HG03025 (cell line): Measurements from ENCODE around the gene GYPC.
A peak's percentile ranks its signal among the peaks of the same experiment; 100 is the strongest.
"Not testable (repeated sequence)": the region's sequence is repeated elsewhere in the genome, so short reads cannot be mapped to it uniquely, and the experiment has no call there.

ENCODE experiments used
- ATAC-seq: cut with Tn5 transposase; IDR thresholded peaks from one replicate; pipeline ENCODE4 v1.9.1; 2021; ENCODE audit warnings: mild to moderate bottlenecking, moderate library complexity; ENCODE audit not compliant: unreplicated experiment, low FRiP score

Gene GYPC, protein sequence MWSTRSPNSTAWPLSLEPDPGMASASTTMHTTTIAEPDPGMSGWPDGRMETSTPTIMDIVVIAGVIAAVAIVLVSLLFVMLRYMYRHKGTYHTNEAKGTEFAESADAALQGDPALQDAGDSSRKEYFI

DNA sequence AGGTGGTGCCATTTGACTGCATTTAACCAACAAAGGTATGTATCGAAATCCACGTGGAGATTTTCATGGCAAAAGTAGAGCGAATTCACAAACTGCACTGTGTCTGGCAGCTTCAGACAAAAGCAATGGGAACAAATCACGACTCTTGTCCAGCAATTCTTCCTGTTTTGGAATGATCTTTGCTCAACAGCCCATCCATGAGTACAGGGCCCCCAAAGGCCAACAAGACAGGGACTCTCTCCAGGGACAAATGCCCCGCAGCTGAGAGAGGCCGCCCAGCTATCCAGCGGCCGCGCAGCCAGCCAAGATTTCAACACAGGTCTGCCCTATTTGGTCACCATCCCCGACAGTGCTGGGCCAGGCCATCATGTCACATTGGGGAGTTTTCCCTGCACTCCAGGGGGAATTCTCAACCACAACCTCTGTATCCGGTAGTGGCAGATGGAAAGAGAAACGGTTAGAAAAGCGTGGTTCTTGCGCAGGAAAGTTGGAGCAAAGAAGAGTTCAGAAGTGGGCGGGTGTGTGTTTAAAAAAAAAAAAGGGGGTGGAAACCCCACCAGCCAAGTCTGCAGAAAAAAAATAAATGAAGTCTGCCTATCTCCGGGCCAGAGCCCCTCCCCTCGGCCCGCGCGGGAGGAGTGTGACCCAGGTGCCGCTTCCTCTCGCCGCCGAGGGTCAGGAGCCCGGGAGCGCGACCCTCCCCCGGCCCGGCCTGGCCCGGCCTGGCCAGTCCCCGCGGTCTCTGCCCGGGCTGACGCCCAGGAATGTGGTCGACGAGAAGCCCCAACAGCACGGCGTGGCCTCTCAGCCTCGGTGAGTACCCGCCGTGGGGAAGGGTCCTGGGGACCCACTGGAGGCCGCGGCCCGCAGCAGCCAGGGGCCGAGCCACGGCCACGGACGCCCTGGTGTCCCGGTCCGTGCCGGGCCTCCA, at the start of gene GYPC:
Gene GYPC (plus strand): TSS at position 659 of the 931 bp plus-strand sequence. CDS start 106 bp downstream, at position 765.
- ATAC-seq, result peak; percentile 32

DNA sequence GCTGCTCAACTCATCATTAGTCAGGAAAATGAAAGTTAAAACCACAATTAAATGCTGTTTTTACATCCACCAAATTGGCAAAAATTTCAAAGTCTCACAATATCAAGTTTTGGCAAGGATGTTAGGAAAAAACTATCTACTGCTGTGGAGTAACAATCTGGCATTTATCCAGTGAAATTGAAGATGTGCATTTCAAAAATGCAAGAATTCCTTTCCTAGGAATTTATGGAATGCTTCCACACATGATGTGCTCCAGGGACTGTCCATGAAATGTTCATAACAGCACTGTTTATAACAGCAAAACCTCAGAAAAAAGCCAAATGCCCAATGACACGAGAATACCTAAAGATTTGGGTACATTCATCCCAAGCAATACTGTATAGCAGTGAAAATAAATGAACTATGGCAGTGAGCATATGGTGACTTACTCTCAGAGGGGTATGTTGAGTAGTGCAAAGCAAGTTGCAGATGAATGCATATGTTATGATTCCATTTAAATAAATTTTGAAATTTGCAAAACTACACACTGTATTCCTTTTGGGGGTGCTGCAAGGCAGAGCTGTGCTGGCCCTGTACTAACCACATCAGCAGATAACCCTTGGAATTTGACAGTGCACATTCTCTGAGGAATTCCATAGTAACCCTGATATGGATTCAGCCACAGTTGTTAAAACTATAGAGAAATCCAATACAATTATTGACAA, 41.3 kb upstream of the GYPC start:
- no peak for ATAC-seq

DNA sequence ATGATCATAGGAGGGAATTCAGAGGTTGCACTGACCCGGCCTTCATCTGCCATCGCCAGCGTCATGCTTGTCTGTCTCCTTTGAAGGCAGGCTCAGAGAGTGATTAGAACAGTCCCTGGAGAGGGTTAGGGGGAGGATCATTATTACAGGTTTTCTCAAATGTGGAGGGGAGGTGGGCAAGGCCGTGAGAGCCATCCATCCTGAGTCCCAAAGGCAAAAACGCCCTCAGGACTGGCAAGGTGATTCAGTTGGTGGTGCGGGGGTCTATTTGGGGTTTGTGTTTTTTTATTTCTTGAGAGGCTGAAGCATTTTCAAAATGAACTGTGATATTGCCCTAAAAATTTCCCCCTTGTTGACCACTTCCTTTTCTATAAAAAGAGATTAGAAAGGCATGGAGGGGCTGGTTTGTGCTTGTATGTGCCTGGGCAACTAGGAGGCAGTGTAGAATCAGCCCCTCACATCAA, 39.3 kb upstream of the GYPC start:
- ATAC-seq, result no peak

DNA sequence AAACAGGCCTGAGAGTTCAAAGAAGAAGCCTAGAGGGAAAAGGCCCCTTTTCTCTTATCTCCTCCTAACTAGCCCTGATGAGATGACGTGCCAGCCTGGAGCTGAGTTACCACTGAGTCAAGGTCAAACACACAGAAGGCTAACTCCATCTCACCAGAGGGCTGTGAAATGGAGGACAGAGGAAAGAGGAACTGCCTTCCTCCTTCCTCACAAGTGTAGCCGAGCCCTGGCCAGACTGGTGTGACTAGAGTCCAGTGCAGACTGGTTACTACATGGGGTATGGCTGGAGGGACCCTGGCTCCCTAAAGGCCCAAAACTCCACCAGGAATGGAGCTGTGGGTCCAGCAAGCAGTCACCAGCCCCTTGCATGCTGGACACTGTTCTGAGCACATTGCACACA, 35.7 kb upstream of the GYPC start:
- ATAC-seq, result no peak

DNA sequence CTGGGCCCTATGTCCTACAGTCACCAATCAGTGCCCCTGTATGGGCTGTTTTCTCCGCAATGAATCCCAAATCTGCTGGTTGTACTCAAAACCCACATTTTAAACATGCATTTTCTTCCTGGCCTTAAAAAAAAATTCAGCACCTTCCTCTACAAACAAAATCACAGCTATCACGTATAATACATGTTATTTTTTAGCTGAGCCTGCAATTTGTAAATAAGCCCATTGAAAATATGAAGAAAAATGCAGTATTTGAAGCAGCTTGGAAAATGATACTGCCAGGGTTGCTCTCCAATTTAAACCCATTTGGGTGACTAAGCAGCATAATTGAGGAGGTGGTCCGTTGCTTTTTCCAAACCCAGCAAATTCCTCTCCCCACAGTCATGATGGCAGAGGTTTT, 33.0 kb upstream of the GYPC start:
- no peak for ATAC-seq

DNA sequence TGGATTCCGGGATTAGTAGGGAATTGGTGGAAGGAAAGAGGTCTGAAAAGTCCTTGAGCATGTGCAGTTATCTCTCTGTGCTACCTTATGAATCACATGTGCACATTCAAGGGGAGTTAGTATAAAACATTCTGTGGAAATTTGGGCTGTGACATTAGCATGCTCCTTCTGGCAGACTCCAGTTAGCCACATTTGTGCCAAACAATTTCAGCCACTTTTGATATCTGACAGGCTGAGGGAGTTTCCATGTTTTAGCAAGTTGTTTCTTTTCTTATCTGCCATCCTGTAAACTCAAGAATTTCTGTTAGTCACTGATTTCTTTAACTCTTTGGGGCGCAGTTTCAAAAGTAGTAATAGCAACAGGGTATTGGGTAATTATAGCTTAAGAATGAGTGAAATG, 28.3 kb upstream of the GYPC start:
- ATAC-seq, result no peak

DNA sequence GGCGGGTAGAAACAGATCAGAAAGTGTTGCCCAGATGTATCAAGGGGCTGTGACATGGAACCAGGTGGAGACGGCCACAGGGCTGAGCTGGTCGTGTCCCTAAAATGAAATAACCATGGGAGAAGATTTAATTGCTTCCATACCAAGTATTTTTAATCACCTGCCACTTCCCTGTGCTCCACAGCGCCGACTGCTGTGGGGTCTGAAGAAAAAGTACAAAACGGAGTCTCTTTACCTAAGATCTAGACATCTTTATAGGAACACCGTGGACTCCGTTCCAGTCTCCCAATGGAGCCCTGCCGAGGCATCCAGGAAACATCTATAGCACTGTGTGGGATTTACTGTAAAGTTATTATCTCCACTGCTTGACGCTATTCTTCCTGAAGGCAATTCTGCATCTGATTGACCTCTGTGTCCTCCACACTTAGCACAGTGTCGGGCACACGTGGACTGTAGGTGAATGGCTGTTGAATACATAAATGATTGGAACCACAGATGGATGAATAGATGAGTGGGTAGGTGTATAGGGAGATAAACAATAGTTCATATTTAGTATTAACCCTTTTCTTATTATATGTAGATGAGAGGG, 21.6 kb upstream of the GYPC start:
- ATAC-seq, result no peak

DNA sequence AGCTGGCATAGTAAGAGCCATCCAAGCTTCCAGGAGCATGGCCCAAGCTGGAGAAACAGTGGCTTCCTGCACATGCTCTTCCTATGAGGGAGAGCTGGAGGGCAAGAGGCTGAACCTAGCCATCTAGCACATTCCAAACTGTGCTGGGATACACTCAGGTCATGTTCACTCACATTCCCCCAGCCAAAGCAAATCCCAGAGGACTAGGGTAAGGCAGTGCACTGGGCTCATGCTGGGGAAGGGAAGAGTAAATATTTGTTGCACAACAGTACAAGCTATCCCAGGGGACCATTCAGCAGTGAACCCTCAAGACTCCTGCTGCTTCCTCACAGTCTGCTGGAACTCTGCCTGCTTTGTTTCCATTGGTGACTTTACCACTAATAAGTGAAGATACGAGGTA, 20.7 kb upstream of the GYPC start:
- no peak for ATAC-seq

DNA sequence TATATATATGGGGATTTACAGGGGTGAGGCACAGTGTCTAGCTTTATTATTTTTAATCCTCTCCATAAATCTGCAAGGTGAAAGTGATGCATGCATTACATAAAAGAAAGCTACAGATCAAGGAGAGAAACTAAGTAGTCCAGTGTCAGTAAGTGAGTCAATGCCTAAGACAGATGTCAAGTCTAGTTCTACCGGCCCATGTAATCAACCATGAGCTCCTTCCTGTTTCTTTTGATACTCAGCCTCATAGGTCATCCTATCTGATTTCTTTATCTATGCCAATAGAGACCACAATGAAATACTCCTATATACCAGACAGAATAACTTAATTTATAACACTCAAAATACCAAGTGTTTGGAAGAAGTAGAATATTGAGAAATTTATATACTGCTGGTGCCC, 20.2 kb upstream of the GYPC start:
- no peak for ATAC-seq

DNA sequence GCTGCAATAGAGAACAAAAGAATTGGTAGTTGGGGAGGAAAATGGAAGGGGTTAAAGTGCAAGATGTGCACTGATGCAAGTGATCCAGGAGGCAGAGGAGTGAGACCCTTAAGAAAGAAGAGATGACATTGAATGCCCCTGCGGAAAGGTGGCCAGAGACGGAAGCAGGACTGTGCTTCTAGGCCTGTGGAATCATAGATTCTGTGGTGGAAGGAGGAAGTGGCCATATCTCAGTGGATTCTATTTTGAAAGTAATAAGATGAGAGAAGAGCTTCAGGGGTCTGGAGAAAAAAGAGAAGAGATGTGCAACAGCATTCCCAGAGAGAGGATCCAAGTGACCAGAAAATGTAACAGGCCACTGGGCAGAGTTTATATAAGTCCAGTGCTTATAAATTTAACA, 18.6 kb upstream of the GYPC start:
- ATAC-seq, result no peak

DNA sequence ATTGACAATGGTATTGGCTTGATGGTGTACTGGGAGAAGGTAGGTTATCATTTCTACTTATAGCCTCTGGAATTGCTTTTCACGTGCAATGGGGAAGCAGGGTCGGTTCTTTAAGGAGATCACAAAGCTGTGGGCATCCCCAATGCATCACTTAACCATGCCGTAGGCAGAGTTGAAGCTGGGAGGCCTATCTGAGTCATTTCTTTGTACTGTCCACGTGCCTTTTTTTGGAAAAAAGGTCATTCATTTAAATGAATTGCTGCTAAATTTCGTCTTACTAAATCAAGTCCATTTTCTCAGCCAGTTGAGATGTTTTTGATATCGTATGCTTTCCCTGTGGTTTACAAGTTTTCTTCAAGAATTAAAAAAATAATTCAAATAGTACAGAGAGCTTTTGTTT, 17.2 kb upstream of the GYPC start:
- ATAC-seq, result no peak

DNA sequence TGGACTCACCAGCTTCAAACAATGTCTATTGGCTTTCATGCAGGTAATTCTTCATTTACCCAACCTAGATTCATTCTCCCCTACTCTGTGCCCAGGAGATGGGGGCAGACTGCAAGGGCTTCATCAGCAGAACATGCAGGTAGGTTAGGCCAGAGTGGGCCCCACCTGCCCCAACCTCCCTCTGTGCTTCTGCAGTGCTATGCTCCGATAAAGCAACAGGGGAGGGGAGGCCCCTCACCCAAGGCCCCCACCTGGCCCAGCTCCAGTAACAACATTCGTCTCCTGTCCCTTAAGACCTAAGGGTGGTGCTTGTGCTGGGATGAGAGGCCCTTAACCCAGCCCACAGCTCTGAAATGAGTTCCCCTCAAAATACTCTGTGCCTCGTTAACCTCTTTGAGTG, 16.7 kb upstream of the GYPC start:
- ATAC-seq, result no peak

DNA sequence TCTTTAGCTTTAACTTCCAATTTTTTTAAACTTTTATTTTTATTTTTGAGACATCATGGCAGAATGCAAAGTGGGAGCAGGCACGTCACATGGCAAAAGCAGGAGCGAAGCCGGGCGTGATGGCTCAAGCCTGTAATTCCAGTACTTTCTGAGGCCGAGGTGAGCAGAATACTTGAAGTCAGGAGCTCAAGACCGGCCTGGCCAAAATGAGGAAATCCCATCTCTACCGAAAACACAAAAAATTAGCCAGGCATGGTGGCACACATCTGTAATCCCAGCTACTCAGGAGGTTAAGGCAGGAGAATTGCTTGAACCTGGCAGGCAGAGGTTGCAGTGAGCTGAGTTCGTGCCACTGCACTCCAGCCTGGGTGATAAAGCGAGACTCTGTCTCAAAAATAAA, 14.7 kb upstream of the GYPC start:
- not testable (repeated sequence) for ATAC-seq

DNA sequence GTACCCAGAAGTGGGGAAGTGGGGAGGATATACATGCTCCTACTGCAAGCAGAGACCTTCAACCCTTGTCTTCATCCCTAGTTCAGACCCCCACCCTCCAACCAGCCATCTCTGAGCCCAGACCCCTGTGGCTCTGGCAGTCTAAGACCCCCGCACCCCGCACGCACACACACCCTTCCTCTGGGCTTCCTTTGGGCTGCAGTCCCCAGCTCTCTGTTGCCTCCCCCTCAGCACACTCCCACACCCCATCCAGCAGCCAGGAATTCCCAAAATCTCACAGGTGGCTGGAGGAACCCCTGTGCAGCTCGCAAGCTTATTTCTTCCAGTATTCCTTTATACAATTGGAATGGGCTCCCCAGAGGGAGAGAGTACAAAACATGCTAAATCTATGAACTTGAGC, 13.9 kb upstream of the GYPC start:
- no peak for ATAC-seq

DNA sequence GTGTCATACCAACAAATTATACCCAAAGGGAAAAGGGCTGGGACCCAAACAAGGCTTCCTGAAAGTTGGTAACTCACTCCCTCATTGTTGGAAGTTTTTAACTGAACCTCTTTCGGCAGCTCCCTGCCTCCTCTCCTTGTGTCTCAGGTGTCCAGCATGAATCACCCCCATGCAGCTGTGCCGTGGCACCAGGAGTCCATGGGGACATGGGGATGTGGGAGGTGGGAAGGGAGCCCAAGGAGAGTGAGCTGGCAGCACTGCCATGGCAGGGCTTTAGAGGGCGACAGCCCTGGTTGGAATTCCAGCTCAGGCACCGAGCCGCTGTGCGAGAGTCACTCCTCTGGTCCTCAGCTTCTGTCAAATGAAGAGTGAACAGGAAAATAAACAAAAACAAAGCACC, 12.5 kb upstream of the GYPC start:
- no peak for ATAC-seq

DNA sequence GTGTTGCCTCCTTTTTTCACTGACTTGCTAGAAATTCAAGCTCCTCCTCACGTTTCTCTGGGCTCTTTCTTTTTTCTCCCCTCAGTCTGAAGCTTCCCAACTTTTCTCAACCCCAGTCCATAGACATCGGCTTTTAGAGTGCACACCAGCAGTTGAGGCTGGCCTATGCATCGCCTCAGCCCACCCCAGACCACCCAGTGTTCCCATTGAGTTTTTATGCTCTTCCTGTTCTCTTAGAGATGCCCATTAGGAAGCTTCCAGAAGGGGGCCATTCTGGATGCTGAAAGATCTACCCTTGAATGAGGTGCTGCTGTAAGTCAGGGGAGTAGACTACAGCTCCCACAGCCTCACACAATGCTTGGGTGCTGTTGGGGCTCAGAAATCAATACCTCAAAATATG, 12.0 kb upstream of the GYPC start:
- ATAC-seq, result no peak

DNA sequence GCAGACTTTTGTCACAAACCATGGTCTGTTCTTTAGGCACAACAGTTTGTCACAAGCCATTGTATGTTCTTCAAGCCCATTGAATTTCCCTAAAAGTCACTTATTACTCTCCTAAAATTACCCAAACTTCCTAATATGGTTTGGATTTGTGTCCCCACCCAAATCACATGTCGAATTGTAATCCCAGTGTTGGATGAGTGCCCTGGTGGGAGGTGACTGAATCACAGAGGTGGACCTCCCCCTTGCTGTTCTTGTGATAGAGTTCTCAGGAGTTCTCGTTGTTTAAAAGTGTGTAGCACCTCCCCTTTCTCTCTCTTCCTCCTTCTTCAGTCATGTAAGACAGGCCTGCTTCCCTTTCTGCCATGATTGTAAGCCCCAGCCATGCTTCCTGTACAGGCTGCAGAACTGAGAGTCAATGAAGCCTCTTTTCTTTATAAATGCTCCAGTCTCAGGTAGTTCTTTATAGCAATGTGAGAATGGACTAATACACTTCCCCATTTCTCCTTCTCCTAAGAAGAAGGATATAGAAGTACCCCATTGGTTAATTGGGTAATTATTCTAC, 11.2 kb upstream of the GYPC start:
- peak; percentile 98 for ATAC-seq

DNA sequence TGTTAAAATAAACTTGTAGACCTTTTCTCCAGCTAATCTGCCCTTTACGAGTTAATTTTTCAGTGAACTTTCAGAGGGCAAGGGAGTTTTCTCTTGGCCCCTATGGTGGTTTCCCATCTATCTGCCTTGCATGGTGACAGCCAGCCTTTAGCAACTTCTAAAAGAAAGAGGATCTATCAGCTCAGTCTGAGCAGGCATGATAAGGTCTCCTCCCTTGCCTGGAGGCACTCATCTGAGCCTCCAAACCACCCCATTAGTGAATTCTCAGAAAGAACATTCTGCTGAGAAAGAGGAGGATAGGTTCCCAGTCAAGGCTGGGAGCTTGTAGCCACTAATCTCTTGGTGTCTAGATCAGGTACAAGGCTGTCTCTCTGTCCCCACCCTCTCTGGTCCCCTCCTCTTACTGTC, 10.7 kb upstream of the GYPC start:
- ATAC-seq, result peak; percentile 58

DNA sequence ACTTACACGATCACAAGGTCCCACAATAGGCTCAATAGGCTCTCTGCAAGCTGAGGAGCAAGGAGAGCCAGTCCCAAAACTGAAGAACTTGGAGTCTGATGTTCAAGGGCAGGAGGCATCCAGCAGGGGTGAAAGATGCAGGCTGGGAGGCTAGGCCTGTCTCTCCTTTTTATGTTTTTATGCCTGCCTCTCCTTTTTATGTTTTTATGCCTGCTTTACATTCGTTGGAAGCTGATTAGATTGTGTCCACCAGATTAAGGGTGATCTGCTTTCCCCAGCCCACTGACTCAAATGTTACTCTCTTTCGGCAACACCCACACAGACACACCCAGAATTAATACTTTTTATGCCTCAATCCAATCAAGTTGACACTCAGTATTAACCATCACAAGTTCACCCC, 9.9 kb upstream of the GYPC start:
- ATAC-seq, result no peak

DNA sequence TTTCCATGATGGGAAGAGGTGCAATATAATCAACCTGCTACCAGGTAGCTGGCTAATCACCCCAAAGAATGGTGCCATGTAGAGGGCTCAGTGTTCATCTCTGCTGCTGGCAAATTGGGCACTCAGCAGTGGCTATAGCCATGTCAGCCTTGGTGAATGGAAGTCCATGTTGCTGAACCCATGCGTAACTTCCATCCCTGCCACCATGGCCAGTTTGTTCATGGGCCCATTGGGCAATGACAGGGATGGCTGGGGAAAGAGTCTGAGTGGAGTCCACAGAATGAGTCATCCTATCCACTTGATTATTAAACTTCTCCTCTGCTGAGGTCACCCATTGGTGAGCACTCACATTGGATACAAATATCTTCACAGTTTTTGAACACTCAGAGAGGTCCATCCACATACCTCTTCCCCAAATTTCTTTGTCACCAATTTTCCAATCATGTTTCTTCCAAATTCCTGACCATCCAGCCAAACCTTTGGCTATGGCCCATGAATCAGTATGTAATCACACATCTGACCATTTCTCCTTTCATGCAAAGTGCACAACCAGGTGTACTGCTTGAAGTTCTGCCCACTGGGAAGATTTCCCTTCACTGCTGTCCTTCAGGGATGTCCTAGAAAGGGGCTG, 8.1 kb upstream of the GYPC start:
- not testable (repeated sequence) for ATAC-seq
